Muscle layer of duodenum (tissue), 2 donors: ENCODE measurements around the gene SYT7.

Experiments used
- H3K27ac ChIP-seq: one replicate; pipeline ENCODE4 v1.7.0; 2013; ENCODE audit warnings: mild to moderate bottlenecking, low read length
- H3K27me3 ChIP-seq: one replicate; pipeline ENCODE4 v1.7.0; 2013; ENCODE audit warnings: low read depth, mild to moderate bottlenecking, control low read depth, low read length
- H3K36me3 ChIP-seq, 2 donors: one replicate each; pipeline ENCODE4 v1.7.0; 2013; ENCODE audit warnings: low read length in 2 of 2, control low read depth in 1 of 2, mild to moderate bottlenecking in 1 of 2; ENCODE audit not compliant: insufficient read depth in 2 of 2, control insufficient read depth in 1 of 2
- H3K4me1 ChIP-seq, 2 donors: one replicate each; pipeline ENCODE4 v1.7.0; 2013; ENCODE audit warnings: low read length in 2 of 2, mild to moderate bottlenecking in 2 of 2, control low read depth in 1 of 2, moderate library complexity in 1 of 2; ENCODE audit not compliant: insufficient read depth in 2 of 2, control insufficient read depth in 1 of 2
- H3K4me3 ChIP-seq, 2 donors: one replicate each; pipeline ENCODE4 v1.7.0; 2013; ENCODE audit warnings: low read length in 2 of 2, low read depth in 1 of 2, mild to moderate bottlenecking in 1 of 2
- H3K9me3 ChIP-seq, 2 donors: one replicate each; pipeline ENCODE4 v1.7.0; 2013; ENCODE audit warnings: low read length in 2 of 2, control low read depth in 1 of 2, mild to moderate bottlenecking in 1 of 2; ENCODE audit not compliant: control insufficient read depth in 1 of 2
- donor health status: healthy.

SYT7 gene

DNA sequence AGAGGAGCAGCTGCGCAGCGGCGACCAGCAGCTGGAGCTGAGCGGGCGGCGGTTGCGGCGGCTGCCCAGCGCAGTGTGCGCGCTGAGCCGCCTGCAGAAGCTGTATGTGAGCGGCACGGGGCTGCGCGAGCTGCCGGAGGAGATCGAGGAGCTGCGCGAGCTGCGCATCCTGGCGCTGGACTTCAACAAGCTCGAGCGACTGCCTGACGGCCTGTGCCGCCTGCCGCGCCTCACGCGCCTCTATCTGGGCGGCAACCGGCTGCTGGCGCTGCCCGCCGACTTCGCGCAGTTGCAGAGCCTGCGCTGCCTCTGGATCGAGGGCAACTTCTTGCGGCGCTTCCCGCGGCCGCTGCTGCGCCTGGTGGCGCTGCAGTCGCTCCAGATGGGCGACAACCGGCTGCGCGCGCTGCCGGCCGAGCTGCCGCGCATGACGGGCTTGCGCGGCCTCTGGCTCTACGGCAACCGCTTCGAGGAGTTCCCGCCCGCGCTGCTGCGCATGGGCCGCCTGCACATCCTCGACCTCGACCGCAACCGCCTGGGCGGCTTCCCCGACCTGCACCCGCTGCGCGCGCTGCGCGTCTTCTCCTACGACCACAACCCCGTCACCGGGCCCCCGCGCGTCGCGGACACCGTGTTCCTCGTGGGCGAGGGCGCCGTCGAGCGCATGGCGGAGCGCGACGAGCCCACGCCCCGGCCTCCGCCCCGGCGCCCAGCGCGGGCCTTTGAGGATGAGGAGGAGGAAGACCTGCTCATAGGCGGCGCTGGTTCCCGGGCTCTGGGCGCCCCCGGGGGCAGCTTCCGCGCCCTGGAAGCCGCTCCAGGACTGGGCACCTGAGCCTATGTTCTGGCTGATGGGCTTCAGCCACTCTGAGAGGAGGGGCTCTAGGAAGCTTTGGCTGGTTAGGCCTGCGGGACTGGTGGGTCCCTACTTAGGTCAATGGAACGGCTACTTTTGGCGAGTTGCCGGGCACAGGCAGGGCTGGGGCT, 71.5 kb downstream of the SYT7 start:
- H3K27ac ChIP-seq: peak overlapping the region; percentile 60
- H3K4me3 ChIP-seq: peak overlapping the region; percentile 7 to 50
- no peaks in the 10 kb centered on the region for H3K36me3 ChIP-seq
- no peaks in the 10 kb centered on the region for H3K9me3 ChIP-seq
- H3K27me3 ChIP-seq: peaks cover 22% of the 10 kb centered on the region
- peaks cover 0 to 16% of the 10 kb centered on the region in 2 donors for H3K4me1 ChIP-seq

DNA sequence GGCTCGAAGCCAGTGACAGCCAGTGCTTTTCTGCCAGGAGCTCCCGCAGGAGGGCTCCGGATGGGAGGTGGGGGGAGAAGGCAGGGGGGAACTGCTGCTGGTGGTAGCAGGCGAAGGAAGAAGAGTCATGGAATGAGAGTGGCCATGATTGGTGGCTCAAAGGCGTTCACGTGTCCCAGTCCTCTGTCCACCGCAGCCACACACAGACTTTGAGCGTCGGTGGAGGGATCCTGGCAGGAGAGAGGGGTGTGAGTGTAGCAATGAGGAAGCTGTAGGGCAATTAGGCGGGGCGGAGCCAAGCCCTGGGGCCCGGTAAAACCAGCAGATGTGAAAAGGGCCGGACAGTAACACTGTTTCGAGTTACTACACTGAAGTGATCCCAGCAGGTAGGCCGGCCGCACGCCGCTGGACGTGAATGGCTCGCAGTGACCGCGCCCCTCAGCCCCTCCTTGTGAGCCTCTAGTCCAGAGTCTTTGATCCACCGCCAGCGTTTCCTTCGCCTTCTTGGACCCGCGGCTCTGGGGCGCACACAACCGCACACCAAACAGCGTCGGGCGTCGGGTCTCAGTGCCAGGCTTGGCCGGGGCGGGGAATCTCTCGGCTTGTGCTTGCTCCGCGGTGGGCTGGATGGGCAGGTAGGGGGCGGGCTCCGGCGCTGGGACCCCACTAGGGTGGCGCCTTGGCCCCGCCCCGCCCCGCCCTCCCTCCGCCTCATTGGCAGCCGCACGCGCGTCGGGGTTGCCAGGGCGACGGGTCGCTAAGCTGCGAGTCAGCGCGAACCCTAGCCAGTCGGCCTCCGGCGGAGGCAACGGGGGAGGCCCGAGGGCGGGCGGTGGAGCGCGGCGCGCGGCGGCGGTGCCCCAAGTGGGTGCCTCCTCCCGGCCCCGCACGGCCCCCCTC, 72.7 kb downstream of the SYT7 start, which contains the start of gene LRRC10B:
Gene LRRC10B, plus strand, starts transcription at position 788 of the 900 bp plus-strand sequence. CDS start 250 bp downstream, outside the sequence.
- H3K4me1 ChIP-seq: peaks cover 0 to 16% of the 10 kb centered on the region in 2 donors
- peak within 1 kb of the TSS; percentile 7 to 50 for H3K4me3 ChIP-seq
- no peaks in the 10 kb centered on the region for H3K9me3 ChIP-seq
- no peaks in the 10 kb centered on the region for H3K36me3 ChIP-seq
- peaks cover 22% of the 10 kb centered on the region for H3K27me3 ChIP-seq
- no peak within 1 kb of the TSS for H3K27ac ChIP-seq

DNA sequence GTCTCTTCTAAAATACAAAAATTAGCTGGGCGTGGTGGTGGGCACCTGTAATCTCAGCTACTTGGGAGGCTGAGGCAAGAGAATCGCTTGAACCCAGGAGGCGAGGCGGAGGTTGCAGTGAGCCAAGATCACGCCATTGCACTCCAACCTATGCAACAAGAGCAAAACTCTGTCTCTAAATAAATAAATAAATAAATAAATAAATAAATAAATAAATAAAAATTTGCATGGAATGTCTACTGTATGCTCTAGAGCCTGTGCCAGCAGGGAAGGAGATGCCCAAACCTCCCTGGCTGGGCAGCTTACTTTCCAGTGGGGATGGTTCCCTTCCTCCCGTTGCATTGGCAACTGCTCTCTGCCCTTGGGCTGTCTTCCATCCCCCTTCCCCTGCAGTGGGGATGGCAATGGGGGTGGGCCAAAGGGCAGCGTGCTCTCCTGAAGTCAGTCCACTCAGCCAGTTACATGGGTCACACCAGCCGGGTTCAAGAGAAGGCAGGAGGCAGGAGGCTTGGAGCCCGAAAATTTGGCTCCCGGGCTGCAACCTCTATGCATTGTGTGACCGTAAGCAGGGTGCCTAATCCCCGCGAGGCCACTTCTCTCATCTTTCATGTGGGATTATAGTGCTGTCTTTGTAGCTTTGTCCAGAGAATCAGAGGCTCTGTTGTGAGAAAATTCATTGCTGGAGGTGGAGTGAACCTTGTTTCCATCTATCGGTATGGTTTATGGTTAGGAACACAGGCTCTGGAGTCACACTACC, 73.7 kb downstream of the SYT7 start:
- Histone ChIP-seq H3K4me1 (peaks cover 0 to 16% of the 10 kb centered on the region in 2 donors), H3K9me3 (no peaks in the 10 kb centered on the region), H3K4me3 (no peak overlapping the region), H3K27ac (no peak overlapping the region), H3K27me3 (peaks cover 22% of the 10 kb centered on the region), H3K36me3 (no peaks in the 10 kb centered on the region)

DNA sequence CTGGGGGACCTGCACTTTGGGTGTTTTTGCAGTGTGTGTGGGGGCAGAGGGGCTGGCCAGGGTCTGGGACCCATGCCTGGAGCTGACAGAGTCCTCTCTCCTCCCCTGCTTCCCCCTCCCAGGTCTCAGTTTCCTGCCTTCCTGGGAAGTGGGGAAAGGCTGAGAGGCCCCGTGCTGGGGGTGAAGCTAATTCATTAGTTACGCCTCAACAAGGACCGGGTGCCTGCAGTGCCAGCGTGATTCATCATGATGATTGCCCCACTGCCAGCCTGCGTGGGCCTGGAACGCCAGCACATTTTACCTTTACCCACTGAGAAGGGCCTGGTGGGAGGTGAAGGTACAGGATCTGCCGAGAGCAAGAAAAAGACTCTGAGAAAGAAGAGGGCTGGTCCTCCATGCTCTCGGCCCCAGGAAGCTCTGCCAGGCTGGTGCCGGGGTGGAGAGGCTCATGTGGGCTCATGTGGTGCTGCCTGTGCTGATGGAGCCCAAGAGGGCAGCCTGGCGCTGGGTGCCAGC, 75.2 kb downstream of the SYT7 start:
- Histone ChIP-seq H3K9me3 (no peaks in the 10 kb centered on the region), H3K27ac (no peak overlapping the region), H3K36me3 (no peaks in the 10 kb centered on the region), H3K4me3 (no peak overlapping the region), H3K4me1 (peaks cover 0 to 16% of the 10 kb centered on the region in 2 donors), H3K27me3 (peaks cover 17% of the 10 kb centered on the region)

DNA sequence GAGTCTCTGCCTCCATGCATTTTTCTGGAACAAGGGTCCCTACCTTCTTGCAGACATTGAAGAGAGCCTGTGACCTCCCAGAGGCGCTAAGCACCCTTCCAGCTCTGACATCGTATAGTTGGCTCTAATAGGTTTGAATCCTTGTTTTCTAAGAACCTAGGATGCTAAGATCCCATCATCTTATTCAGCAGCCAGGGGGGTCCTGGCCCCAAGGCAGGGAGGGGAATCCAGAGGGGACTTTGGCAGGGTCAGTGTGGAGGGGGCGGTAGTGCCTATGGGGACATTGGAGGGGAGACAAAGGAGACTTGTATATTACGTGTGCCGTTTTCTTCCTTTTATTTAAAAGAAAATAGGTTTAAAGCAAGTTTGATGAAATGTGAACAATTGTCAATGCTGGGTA, 75.8 kb downstream of the SYT7 start:
- H3K9me3 ChIP-seq: no peaks in the 10 kb centered on the region
- peaks cover 15% of the 10 kb centered on the region for H3K27me3 ChIP-seq
- peaks cover 0 to 13% of the 10 kb centered on the region in 2 donors for H3K4me1 ChIP-seq
- H3K36me3 ChIP-seq: no peaks in the 10 kb centered on the region
- no peak overlapping the region for H3K27ac ChIP-seq
- no peak overlapping the region for H3K4me3 ChIP-seq

DNA sequence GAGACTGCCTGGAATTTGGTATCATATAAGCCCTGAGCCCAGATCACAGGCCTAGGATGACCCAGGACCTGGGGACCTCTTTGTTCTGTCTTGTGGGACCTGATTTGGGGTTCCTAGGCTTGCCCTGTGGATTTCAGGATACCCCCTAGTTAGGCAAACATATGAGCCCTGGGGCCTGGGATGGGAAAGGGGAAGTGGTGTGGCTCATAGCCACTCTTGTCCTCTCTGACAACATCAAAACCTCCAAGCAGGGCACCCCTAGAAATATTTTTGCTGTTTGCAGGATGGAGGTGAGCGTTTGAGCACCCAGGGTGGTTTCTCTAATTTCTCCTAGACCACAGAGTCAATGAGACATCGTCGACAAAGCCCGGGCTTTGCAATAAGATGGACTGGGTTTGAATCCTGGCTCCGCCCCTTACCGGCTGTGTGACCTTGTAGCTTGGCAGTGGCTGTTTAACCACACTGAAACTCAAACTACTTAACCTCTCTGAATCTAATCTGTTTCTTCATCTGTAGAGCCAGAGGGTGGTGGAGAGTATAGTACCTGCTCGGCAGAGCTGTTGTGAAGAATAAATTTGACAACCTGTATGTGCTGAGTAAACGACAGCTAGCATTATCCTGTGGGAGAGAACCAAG, 77.6 kb downstream of the SYT7 start:
- no peak overlapping the region for H3K27ac ChIP-seq
- H3K27me3 ChIP-seq: peaks cover 11% of the 10 kb centered on the region
- H3K4me1 ChIP-seq: no peaks in the 10 kb centered on the region
- no peaks in the 10 kb centered on the region for H3K36me3 ChIP-seq
- no peak overlapping the region for H3K4me3 ChIP-seq
- no peaks in the 10 kb centered on the region for H3K9me3 ChIP-seq

DNA sequence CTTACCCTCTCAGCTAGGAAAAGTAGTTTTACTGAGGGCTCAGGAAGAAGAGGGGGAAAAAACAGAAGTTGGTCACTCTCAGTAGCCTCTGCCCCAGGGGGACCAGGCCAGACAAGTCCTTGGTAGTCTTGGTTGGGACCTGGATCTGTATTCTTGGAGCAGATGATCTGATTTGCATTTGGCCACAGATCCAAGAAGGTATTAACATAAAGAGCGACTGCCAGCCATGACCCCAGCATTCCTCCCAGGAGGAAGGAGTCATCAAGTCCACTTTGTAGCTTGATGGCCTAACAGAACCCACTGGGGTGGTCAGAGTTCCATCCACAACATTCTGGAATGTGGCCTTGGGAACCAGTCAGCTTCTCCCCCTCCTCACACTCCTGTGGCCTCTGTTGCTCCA, 78.4 kb downstream of the SYT7 start:
- Histone ChIP-seq H3K27me3 (peaks cover 3% of the 10 kb centered on the region), H3K4me3 (no peak overlapping the region), H3K36me3 (no peaks in the 10 kb centered on the region), H3K4me1 (no peaks in the 10 kb centered on the region), H3K27ac (no peak overlapping the region), H3K9me3 (no peaks in the 10 kb centered on the region)

DNA sequence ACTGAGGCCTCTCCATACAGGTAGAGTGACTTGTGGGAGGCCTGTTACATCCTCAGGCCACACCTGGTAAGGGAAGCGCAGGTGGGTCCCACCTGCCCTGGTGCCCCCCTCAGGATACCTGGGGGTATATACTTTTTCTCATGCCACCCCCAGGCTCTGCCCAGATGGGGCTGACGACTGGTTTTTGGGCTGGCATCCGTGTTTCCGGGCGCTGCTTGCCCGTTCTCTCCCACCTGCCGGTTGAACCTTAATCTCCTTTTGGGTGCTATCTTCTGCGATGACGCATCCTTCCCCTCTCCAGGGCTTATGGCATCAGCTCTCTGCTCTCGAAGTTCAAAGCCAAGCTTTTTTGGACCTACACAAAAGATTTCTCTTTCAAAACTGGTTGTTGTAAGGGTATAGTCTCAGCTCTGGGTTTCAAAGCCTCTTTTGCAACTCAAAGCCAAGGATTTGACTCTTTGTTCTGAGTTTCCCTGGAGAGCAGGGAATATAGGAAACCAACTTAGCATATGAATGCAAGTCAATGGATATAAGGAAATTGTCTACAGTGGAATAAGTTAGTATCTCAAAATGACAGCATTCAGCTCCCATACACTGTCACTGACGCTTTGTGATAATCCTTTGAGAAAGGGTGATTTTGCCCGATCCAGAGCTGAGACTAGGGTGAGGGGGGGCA, 80.9 kb downstream of the SYT7 start:
- Histone ChIP-seq H3K27me3 (no peaks in the 10 kb centered on the region), H3K27ac (no peak overlapping the region), H3K4me1 (no peaks in the 10 kb centered on the region), H3K4me3 (no peak overlapping the region), H3K9me3 (no peaks in the 10 kb centered on the region), H3K36me3 (no peaks in the 10 kb centered on the region)

DNA sequence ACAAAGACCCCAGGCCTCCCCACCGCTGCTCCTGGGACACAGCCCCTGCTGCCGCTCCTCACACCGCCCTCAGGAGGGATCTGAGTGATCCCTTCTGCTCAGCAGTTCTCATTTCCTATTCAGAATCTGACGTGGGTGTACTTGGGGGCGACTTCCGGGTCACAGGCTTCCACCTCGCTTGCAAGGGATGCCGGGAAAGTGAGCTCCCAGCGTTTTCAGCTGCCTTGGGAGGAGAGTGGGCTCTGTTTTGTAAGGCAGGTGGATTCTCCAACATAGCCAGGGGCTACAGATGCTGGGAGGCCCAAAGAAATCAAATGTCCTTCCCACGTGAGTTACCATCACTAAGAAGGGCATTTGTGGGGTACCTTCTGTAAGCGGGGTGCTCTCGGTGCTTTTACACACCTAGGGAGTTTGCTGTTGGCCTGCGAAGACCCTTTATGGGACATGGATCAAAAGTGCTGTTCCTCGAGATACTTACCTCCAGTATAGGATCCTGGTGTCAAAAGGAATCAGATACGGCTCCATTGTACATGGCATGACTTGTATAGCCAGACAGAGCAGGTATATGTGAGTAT, 82.0 kb downstream of the SYT7 start:
- Histone ChIP-seq H3K4me1 (no peaks in the 10 kb centered on the region), H3K27ac (no peak overlapping the region), H3K9me3 (no peaks in the 10 kb centered on the region), H3K27me3 (no peaks in the 10 kb centered on the region), H3K4me3 (no peak overlapping the region), H3K36me3 (no peaks in the 10 kb centered on the region)

DNA sequence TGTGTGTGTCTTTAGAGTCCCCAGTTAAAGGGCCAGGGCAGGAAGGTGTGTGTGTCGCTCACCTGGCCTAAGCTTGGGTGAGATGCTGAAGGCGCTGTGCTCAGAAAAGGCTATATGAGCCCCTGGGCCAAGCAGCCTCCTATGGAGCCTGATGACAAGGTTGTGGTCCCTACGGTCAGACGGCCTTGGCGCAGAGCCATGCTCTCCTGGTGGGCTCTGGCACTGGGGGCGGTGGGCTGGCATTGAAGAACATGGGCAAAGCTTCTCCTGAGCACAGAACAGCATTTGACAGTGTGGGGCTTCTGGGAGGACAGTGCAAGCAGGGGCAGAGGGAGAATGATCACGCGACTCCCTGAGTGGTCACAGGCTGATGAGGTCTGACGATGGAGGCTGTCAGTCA, 83.0 kb downstream of the SYT7 start:
- Histone ChIP-seq H3K4me1 (no peaks in the 10 kb centered on the region), H3K9me3 (no peaks in the 10 kb centered on the region), H3K27ac (no peak overlapping the region), H3K27me3 (no peaks in the 10 kb centered on the region), H3K4me3 (no peak overlapping the region), H3K36me3 (no peaks in the 10 kb centered on the region)
